Motor neuron (in vitro differentiated cells): ENCODE data around the gene PNPLA2. TPM values are rescaled to one million over a fixed set of nuclear protein-coding genes. Genes with fewer than 3 reads are reported as not detected.
A peak's percentile ranks its signal among the peaks of the same experiment; 100 is the strongest.

Source experiments
- ATAC-seq, 8 experiments: fragments of 200-7000 bp; cut with Tn5 transposase; replicated peaks in 6 of 8; 2 replicates each; pipeline ENCODE4 v1.8.0; 2021; ENCODE audit warnings: mild to moderate bottlenecking in 8 of 8, moderate library complexity in 8 of 8
- H3K27ac ChIP-seq, 2 donors: fragments of 250-450 bp; sonication (Bioruptor Pico); 2 replicates each; pipeline ENCODE4 v1.9.0; 2021; ENCODE audit warnings: antibody characterized with exemption in 2 of 2, mild to moderate bottlenecking in 2 of 2, moderate library complexity in 1 of 2
- H3K4me1 ChIP-seq, 2 donors: fragments of 250-450 bp; sonication (Bioruptor Pico); replicated peaks in 1 of 2; 2 replicates each; pipeline ENCODE4 v1.6.1; 2021; ENCODE audit warnings: antibody characterized with exemption in 2 of 2, mild to moderate bottlenecking in 2 of 2, moderate library complexity in 1 of 2
- H3K4me3 ChIP-seq, 5 donors: fragments of 250-450 bp; sonication (Bioruptor Pico); 2 replicates each; pipeline ENCODE4 v1.9.0; 2021; ENCODE audit warnings: antibody characterized with exemption in 5 of 5, mild to moderate bottlenecking in 5 of 5, moderate library complexity in 4 of 5
- WGBS, 10 experiments: fragments of 450-650 bp; shearing (Covaris generic); methylation state at CpG; one replicate each; pipeline ENCODE4 v1.0.0; 2022; 5-methylcytosine and 5-hydroxymethylcytosine counted together
- in situ Hi-C, 9 experiments: fragments of 400-800 bp; cut with MboI; loops; one replicate each; pipeline ENCODE4 v1.15.0; 2021; ENCODE audit warnings: low sequenced_read_pairs in 9 of 9, low pct_unique_long_range_greater_than_20kb in 2 of 9; ENCODE audit not compliant: unreplicated experiment in 9 of 9
- total RNA-seq, 8 experiments: library from RNA; unstranded; fragments of 300-600 nt; gene quantifications; 2 replicates each; pipeline versions ENCODE4 v1.2.3 to v1.2.4, GENCODE V29; 2022

PNPLA2 gene
- total RNA-seq, 8 experiments from 2014 or later: 5.2 to 58.7 (median 13.1) TPM

DNA sequence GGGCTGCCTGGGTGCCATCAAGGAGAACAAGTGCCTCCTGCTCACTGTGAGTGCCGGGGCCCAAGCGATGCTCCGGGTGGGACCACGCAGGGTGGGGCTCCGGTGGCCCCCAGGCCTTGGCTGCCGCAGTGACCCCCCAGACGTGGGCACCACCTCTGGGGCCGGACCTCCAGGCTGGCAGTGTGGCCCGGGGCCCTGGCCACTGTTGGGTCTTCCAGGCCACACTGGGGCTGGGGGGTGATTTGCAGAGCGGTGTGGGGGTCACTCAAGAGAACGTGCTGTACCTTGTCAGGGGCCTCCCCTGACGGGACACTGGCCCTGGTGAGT, 43.9 kb downstream of the PNPLA2 start:
- ATAC-seq: no peak
- no CpG with 5 or more reads among the region's 12 CpGs for WGBS, 10 experiments
- in situ Hi-C loops: no loop called here
- Histone ChIP-seq H3K4me1 (peaks cover 34 to 41% of the 10 kb centered on the region in 2 donors), H3K27ac (peak overlapping the region; percentile 86 to 94), H3K4me3 (peak overlapping the region in 2 of 5 donors; percentile 1 to 24)

DNA sequence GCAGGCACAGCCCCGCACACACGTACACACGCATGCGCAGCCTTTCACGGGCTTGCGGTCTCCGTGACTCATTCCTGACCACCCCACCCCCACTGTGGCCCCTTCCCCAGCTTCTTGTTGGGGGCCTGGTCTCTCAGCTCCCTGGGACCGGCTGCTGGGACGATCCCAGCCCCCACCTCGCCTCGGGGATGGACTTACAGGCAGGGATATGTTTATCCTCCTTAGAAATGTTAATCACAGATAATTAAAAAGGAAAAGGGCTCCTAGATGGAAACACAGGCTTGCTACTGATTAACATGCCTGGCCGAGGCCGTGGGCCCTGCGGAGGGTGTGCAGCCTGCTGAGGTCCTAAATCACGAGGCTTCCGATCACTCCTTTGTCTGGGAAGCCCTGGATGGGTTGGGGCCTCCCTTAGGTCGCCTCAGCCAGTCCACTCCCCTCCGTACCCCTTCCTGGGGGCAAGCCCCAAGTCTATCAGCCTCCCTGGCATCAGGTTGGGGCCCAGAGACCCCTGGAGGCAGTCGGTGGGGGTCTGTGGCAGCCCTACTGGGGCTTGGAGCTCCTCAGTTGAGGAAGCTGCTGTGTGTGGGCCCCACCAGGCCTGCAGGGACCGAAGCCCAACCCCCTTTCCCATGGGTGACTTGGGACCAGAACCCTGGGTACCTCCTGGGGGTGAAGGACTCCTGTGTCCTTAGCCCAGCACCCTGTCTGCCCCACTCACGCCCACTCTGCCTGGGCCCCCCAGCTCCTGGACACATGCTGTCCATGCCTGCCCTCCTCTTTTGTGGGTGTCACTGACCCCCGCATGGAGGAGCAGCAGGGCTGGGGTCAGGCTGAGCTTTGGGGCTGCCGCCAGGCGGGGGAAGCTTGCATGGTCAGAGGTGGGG, 44.6 kb downstream of the PNPLA2 start:
- H3K27ac ChIP-seq: peak overlapping the region; percentile 86 to 94
- in situ Hi-C loops: no loop called here
- peak in 6 of 8 experiments; percentile 0 to 80 (median 78) for ATAC-seq
- H3K4me3 ChIP-seq: peak overlapping the region in 1 of 5 donors; percentile 24
- H3K4me1 ChIP-seq: peaks cover 32 to 41% of the 10 kb centered on the region in 2 donors
- WGBS, 10 experiments: 22 to 27% methylated on average over 7 of the region's 24 CpGs; no CpG with 5 or more reads in 8 of the 10 experiments

DNA sequence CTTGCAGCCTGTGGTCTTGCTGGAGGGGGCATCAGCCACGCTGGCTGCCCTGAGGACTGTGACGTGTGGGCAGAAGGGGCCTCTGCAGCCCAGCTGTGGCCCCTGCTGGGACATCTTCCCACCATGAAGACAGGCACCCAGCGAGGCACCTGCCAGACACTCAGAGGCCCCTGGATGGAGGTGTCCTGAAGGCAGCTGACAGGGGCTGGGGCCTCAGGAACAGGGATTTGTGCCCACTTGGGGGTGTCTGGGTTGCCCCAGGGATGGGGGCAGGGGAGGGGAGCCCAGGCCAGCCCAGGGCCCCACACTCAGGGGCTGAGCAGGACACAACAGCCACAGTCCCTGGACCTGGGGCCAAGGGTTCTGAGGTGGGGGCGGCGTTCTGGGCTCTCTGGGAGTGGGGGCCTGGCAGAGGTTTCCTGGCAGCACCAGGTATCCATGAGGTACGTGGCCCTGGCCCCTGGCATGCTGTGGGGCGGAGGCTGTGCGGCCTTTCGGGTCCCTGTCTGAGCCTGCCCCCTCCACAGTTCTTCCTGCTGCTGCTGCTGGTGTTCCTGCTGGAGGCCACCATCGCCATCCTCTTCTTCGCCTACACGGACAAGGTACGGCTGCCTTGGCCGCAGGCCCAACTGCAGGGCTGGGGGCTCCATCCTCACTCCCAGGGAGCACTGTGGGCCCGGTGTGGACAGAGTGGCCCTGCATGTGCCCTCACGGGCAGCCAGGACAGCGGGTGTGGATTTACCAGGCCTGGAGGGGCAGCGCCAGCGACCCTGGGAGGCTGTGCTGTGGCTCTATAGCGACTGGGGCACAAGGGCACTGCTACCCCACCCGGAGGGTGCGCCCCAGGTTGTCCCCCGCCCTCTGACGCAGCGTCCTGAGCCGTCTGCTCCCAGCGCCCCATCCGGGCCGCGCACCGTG, 45.5 kb downstream of the PNPLA2 start:
- no peak for ATAC-seq
- 98 to 100% (median 100%) methylated on average over 1 to 10 of the region's 31 CpGs; no CpG with 5 or more reads in 7 of the 10 experiments for WGBS, 10 experiments
- Histone ChIP-seq H3K27ac (peak overlapping the region; percentile 86 to 94), H3K4me3 (no peak overlapping the region), H3K4me1 (peaks cover 32 to 41% of the 10 kb centered on the region in 2 donors)
- in situ Hi-C loops: no loop called here

DNA sequence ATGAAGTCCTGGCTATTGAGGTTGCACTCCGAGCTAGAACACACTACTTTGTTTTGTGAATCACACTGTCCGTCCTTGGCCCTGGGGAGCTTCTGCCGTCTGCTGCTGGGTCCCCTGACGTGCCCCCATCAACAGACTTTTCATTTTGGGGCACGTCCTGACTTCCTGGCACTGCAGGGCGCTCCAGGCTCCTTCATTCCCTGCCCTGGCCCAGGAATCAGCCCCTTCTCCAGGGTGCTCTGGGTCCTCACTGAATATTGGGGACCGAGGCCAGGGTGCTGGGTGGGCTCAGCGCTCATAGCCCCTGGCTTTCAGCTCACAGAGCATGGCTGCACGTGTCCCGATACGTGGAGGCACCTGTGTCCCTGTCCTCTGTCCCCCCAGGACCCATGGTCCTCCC, 46.2 kb downstream of the PNPLA2 start:
- 90% methylated on average over 2 of the region's 11 CpGs; no CpG with 5 or more reads in 9 of the 10 experiments for WGBS, 10 experiments
- H3K27ac ChIP-seq: no peak overlapping the region
- no peak for ATAC-seq
- H3K4me1 ChIP-seq: peaks cover 31 to 42% of the 10 kb centered on the region in 2 donors
- in situ Hi-C loops: no loop called here
- H3K4me3 ChIP-seq: no peak overlapping the region

DNA sequence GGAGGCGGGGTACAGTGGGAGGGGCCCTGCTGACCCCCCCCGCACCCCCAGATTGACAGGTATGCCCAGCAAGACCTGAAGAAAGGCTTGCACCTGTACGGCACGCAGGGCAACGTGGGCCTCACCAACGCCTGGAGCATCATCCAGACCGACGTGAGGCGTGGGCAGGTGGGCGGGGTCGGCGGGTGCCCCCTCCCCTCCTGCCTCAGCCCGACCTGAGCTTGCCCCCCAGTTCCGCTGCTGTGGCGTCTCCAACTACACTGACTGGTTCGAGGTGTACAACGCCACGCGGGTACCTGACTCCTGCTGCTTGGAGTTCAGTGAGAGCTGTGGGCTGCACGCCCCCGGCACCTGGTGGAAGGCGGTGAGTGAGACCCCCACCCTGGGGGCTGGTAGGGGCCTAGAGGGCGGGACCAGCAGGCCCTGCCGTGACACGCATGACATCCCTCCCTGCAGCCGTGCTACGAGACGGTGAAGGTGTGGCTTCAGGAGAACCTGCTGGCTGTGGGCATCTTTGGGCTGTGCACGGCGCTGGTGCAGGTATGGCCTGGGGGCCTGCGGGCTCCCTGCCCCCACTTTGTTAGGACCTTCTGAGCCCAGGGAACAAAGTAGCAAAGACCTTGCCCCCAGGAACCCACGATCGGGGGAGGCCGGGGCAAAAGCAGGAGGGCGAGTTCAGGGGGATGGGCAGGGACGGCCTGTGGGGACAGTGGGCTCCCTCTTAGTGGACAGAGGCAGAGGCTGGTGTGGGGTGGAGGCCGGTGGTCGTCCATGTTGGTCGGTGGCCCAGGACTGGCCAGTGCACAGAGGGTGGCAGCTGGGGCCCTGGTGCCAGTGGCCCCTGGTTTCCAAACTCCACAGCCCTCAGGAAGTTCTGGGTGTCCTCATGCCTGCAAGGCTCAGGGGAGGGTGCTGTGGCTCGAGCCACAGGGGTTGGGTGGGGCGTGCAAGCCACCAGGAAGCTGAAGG, 47.0 kb downstream of the PNPLA2 start:
- no peak overlapping the region for H3K4me3 ChIP-seq
- no peak overlapping the region for H3K27ac ChIP-seq
- no peak for ATAC-seq
- H3K4me1 ChIP-seq: peaks cover 32 to 40% of the 10 kb centered on the region in 2 donors
- 60% methylated on average over 1 of the region's 41 CpGs; no CpG with 5 or more reads in 9 of the 10 experiments for WGBS, 10 experiments
- in situ Hi-C loops: no loop called here

DNA sequence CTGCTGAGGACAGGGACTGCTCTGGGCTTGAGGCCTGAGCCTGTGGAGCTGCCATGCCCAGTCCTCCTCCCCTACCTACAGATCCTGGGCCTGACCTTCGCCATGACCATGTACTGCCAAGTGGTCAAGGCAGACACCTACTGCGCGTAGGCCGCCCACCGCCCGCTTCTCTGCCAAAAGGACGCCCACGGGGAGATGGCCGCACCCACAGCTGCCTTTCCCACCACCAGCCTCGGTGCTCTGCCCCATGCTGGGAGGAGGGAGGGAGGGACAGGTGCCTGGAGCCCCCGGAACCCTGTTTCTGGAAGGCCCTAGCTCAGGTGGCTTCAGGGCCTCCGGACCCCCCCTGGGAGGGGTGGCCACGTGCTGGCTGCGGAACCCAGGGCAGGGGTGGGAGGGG, 47.8 kb downstream of the PNPLA2 start:
- H3K27ac ChIP-seq: no peak overlapping the region
- WGBS, 10 experiments: 80% methylated on average over 2 of the region's 14 CpGs; no CpG with 5 or more reads in 9 of the 10 experiments
- H3K4me3 ChIP-seq: no peak overlapping the region
- in situ Hi-C loops: no loop called here
- H3K4me1 ChIP-seq: peaks cover 32 to 34% of the 10 kb centered on the region in 2 donors
- no peak for ATAC-seq

DNA sequence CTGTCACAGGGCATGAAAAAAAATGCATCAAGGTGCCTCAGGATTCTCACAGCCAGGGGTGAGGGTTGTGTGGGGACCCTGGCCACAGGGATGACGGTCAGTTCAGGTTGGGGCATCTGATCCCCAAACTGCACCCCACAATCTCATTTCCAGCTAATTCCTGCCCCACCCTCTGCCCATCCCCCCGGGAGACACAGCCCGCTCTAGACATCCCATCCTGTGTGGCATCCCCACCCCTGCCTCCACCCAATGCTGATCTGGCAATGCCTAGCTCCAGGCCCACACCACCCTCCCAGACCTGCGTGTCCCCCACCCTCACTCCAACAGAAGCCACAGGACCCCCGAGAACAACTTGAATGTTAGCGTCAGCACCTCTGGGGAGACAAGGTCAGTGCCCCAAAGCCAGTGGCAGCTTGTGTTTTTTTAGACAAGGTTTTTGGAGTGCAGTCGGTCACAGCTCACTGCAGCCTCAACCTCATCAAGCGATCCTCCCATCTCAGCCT, 49.2 kb downstream of the PNPLA2 start:
- ATAC-seq: no peak
- WGBS, 10 experiments: 40 to 100% (median 100%) methylated on average over 1 to 2 of the region's 8 CpGs; no CpG with 5 or more reads in 7 of the 10 experiments
- peaks cover 18 to 20% of the 10 kb centered on the region in 2 donors for H3K4me1 ChIP-seq
- no peak overlapping the region for H3K27ac ChIP-seq
- in situ Hi-C loops: no loop called here
- no peak overlapping the region for H3K4me3 ChIP-seq

DNA sequence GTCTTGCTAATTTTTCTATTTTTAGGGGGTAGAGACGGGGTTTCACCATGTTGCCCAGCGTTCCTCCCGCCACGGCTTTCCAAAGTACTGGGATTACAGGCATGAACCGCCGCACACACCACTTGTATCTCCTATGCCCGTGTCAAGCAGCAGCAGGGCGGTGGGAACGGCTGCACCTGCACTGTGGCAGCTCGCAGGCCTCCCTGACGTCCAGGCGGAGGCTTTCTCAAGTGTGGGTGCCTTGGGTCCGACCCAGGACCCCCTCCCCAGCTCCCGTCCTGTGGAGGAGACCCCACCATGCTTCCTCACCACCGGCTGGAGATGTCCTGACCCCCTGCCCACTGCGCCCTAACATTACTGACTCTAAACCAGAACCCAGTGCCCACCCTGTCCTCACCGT, 49.7 kb downstream of the PNPLA2 start:
- Histone ChIP-seq H3K4me3 (no peak overlapping the region), H3K27ac (no peak overlapping the region), H3K4me1 (peaks cover 13 to 15% of the 10 kb centered on the region in 2 donors)
- in situ Hi-C loops: no loop called here
- ATAC-seq: no peak
- 50 to 100% methylated on average over 1 of the region's 17 CpGs; no CpG with 5 or more reads in 8 of the 10 experiments for WGBS, 10 experiments

DNA sequence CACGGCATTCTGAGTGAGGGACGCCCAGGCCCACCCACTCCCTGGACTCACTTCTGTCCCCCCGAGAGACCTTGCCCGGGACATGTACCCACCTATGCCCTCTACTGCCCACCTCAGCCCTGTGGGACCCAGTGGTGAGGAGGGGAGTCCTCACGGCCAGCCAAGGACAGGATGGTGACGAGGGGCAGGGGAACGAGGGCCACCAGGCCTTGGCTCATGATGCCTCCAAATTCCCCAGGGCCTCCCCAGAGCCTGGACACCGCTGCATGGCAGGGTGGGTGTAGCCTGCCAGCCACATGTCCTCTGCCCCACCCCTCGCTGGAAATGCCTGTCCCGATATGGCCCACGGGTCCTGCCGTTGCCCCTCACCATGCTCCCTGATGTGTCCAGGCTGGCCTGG, 50.1 kb downstream of the PNPLA2 start:
- 100% methylated on average over 1 of the region's 12 CpGs; no CpG with 5 or more reads in 9 of the 10 experiments for WGBS, 10 experiments
- H3K27ac ChIP-seq: no peak overlapping the region
- H3K4me3 ChIP-seq: no peak overlapping the region
- in situ Hi-C loops: no loop called here
- peaks cover 10 to 11% of the 10 kb centered on the region in 2 donors for H3K4me1 ChIP-seq
- peak in 1 of 8 experiments; percentile 4 for ATAC-seq

DNA sequence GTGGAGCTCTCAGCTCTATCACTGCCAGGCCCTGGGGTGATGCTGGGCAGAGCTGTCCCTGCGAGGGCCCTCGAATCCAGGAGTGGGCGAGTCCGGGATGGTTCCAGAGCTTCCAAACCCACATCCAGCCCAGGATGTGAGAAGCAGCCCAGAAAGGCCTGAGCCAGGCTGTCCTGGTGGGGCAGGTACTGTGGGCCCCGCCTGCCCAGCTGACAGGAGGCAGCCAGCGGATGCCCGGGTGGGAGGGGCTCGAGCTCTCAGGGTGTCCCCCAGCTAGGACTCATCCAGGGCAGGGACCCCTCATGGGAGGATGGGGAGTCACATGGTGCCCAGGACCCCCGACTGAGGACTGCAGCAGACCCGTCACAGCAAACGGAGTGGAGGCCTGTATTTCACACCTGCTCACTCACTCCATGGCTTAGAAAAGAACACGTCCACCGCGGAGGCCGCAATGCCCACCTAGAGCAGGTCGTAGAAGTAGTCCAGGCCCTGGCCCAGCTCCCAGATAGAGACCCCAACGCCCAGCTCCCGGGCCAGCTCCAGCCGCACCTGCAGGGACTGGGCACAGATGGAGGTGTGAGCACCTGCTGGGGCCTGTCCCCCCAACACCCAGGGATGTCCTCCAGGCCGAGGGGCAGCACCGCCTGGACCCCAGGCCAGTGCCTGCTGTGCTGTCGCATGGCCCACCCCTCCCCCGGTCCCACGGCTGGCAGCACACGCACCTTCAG, 50.8 kb downstream of the PNPLA2 start:
- Histone ChIP-seq H3K4me3 (no peak overlapping the region), H3K27ac (peak overlapping the region; percentile 52 to 72), H3K4me1 (peaks cover 10% of the 10 kb centered on the region in 2 donors)
- ATAC-seq: peak in 6 of 8 experiments; percentile 2 to 11 (median 8)
- WGBS, 10 experiments: 60 to 100% (median 95%) methylated on average over 1 to 2 of the region's 25 CpGs; no CpG with 5 or more reads in 6 of the 10 experiments
- in situ Hi-C loops: no loop called here

DNA sequence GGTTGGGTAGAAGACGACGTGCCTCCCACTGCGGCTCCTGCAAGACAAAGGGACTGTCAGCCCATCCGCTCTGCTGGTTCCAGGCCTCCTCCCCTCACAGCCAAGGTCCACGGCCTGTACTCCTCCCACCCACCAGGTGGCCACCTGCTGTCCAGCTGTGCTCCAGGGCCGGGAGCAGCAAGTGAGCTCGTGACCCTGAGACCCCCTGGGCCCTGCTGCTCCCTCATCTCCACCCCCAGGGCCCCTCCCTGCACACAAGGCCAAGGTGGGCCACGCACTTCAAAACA, 51.4 kb downstream of the PNPLA2 start:
- peaks cover 10% of the 10 kb centered on the region in 2 donors for H3K4me1 ChIP-seq
- peak; percentile 3 to 70 (median 48) for ATAC-seq
- in situ Hi-C loops: no loop called here
- no peak overlapping the region for H3K4me3 ChIP-seq
- WGBS, 10 experiments: 60% methylated on average over 2 of the region's 8 CpGs; no CpG with 5 or more reads in 9 of the 10 experiments
- peak overlapping the region; percentile 52 to 72 for H3K27ac ChIP-seq
